ENCODE results near the gene SH3RF3. TPM values are rescaled to one million over a fixed set of nuclear protein-coding genes. Genes with fewer than 3 reads are reported as not detected.

SH3RF3 gene
- total RNA-seq, 2 experiments from 2014 or later = 1.4 TPM

- intact Hi-C loops (cut with DNase I, micrococcal nuclease) = no loop called here
- H3K27ac Mint-ChIP-seq = no peak overlapping the region
- no peaks in the 10 kb centered on the region for H3K9me3 Mint-ChIP-seq (ENCODE audit: low read depth)
- no peaks in the 10 kb centered on the region for H3K4me1 Mint-ChIP-seq
- no peaks in the 10 kb centered on the region for H3K27me3 Mint-ChIP-seq
- ChIA-PET POLR2A (interaction anchor here (0.7 kb wide), 1 partner anchor 219 kb away, joined by 3 read pairs; no protein-coding TSS in a partner anchor), CTCF (interaction anchor here (0.6 kb wide), 1 partner anchor 281 kb away, joined by 4 read pairs; no protein-coding TSS in a partner anchor)
- DNase-seq (no peak), ATAC-seq (no peak)
- H3K36me3 Mint-ChIP-seq (ENCODE audit: low read depth) = no peaks in the 10 kb centered on the region
- no peak overlapping the region for H3K4me3 Mint-ChIP-seq
These were observed 247.9 kb downstream of the SH3RF3 start for GRCh38 chr2:109376796-109377495.

- CTCF ChIA-PET = no interaction called here
- H3K27ac Mint-ChIP-seq = no peak overlapping the region
- H3K36me3 Mint-ChIP-seq (ENCODE audit: low read depth) = no peaks in the 10 kb centered on the region
- H3K9me3 Mint-ChIP-seq (ENCODE audit: low read depth) = no peaks in the 10 kb centered on the region
- POLR2A ChIA-PET = no interaction called here
- intact Hi-C loops (cut with DNase I, micrococcal nuclease) = no loop called here
- no peaks in the 10 kb centered on the region for H3K27me3 Mint-ChIP-seq
- no peak for ATAC-seq
- no peak for DNase-seq
- no peak overlapping the region for H3K4me3 Mint-ChIP-seq
- no peaks in the 10 kb centered on the region for H3K4me1 Mint-ChIP-seq
These were observed 249.0 kb downstream of the SH3RF3 start for GRCh38 chr2:109377976-109378375.

GRCh38 chr2:109378682-109379081 is 249.7 kb downstream of the SH3RF3 start:
- Mint-ChIP-seq H3K27me3 (no peaks in the 10 kb centered on the region), H3K27ac (no peak overlapping the region), H3K9me3 (ENCODE audit: low read depth) (no peaks in the 10 kb centered on the region), H3K4me1 (no peaks in the 10 kb centered on the region), H3K4me3 (no peak overlapping the region), H3K36me3 (ENCODE audit: low read depth) (no peaks in the 10 kb centered on the region)
- ChIA-PET POLR2A (no interaction called here), CTCF (no interaction called here)
- intact Hi-C loops (cut with DNase I, micrococcal nuclease) = no loop called here
- DNase-seq = no peak
- no peak for ATAC-seq

GRCh38 chr2:109379507-109379906 is 250.5 kb downstream of the SH3RF3 start:
- POLR2A ChIA-PET = no interaction called here
- H3K4me3 Mint-ChIP-seq = no peak overlapping the region
- CTCF ChIA-PET = no interaction called here
- no peaks in the 10 kb centered on the region for H3K36me3 Mint-ChIP-seq (ENCODE audit: low read depth)
- no peaks in the 10 kb centered on the region for H3K27me3 Mint-ChIP-seq
- no peak for ATAC-seq
- no peaks in the 10 kb centered on the region for H3K4me1 Mint-ChIP-seq
- intact Hi-C loops (cut with DNase I, micrococcal nuclease) = no loop called here
- no peak overlapping the region for H3K27ac Mint-ChIP-seq
- no peaks in the 10 kb centered on the region for H3K9me3 Mint-ChIP-seq (ENCODE audit: low read depth)
- DNase-seq = no peak

GRCh38 chr2:109380502-109381326 is 251.7 kb downstream of the SH3RF3 start:
- no peaks in the 10 kb centered on the region for H3K36me3 Mint-ChIP-seq (ENCODE audit: low read depth)
- POLR2A ChIA-PET = no interaction called here
- H3K4me1 Mint-ChIP-seq = no peaks in the 10 kb centered on the region
- intact Hi-C loops (cut with DNase I, micrococcal nuclease) = no loop called here
- H3K27me3 Mint-ChIP-seq = no peaks in the 10 kb centered on the region
- no peaks in the 10 kb centered on the region for H3K9me3 Mint-ChIP-seq (ENCODE audit: low read depth)
- DNase-seq (no peak), ATAC-seq (no peak)
- CTCF ChIA-PET = no interaction called here
- H3K4me3 Mint-ChIP-seq = no peak overlapping the region
- H3K27ac Mint-ChIP-seq = no peak overlapping the region

- intact Hi-C loops (cut with DNase I, micrococcal nuclease) = no loop called here
- DNase-seq = no peak
- Mint-ChIP-seq H3K27ac (no peak overlapping the region), H3K4me3 (no peak overlapping the region), H3K27me3 (no peaks in the 10 kb centered on the region), H3K9me3 (ENCODE audit: low read depth) (no peaks in the 10 kb centered on the region), H3K4me1 (no peaks in the 10 kb centered on the region), H3K36me3 (ENCODE audit: low read depth) (no peaks in the 10 kb centered on the region)
- ATAC-seq = no peak
- ChIA-PET POLR2A (no interaction called here), CTCF (no interaction called here)
These were observed 252.4 kb downstream of the SH3RF3 start for GRCh38 chr2:109381327-109381820.

- Mint-ChIP-seq H3K27me3 (no peaks in the 10 kb centered on the region), H3K36me3 (ENCODE audit: low read depth) (no peaks in the 10 kb centered on the region), H3K4me3 (no peak overlapping the region), H3K9me3 (ENCODE audit: low read depth) (no peaks in the 10 kb centered on the region), H3K4me1 (no peaks in the 10 kb centered on the region), H3K27ac (no peak overlapping the region)
- DNase-seq = no peak
- CTCF ChIA-PET = no interaction called here
- ATAC-seq = no peak
- POLR2A ChIA-PET = no interaction called here
- intact Hi-C loops (cut with DNase I, micrococcal nuclease) = no loop called here
These were observed 253.4 kb downstream of the SH3RF3 start for GRCh38 chr2:109382226-109382895.

- Mint-ChIP-seq H3K4me1 (no peaks in the 10 kb centered on the region), H3K4me3 (no peak overlapping the region), H3K27ac (no peak overlapping the region), H3K27me3 (no peaks in the 10 kb centered on the region), H3K36me3 (ENCODE audit: low read depth) (no peaks in the 10 kb centered on the region), H3K9me3 (ENCODE audit: low read depth) (no peaks in the 10 kb centered on the region)
- intact Hi-C loops (cut with DNase I, micrococcal nuclease) = no loop called here
- ATAC-seq (no peak), DNase-seq (no peak)
- POLR2A ChIA-PET = no interaction called here
- CTCF ChIA-PET = no interaction called here
These were observed 253.9 kb downstream of the SH3RF3 start for GRCh38 chr2:109382951-109383350.

GRCh38 chr2:109383505-109384307 is 254.7 kb downstream of the SH3RF3 start:
- DNase-seq = no peak
- H3K4me1 Mint-ChIP-seq = no peaks in the 10 kb centered on the region
- ATAC-seq = no peak
- ChIA-PET CTCF (no interaction called here), POLR2A (no interaction called here)
- H3K9me3 Mint-ChIP-seq (ENCODE audit: low read depth) = no peaks in the 10 kb centered on the region
- H3K27ac Mint-ChIP-seq = no peak overlapping the region
- no peaks in the 10 kb centered on the region for H3K36me3 Mint-ChIP-seq (ENCODE audit: low read depth)
- H3K27me3 Mint-ChIP-seq = no peaks in the 10 kb centered on the region
- no peak overlapping the region for H3K4me3 Mint-ChIP-seq
- intact Hi-C loops (cut with DNase I, micrococcal nuclease) = no loop called here

- no peaks in the 10 kb centered on the region for H3K27me3 Mint-ChIP-seq
- no peak for DNase-seq
- no peak for ATAC-seq
- H3K36me3 Mint-ChIP-seq (ENCODE audit: low read depth) = no peaks in the 10 kb centered on the region
- H3K4me3 Mint-ChIP-seq = no peak overlapping the region
- H3K9me3 Mint-ChIP-seq (ENCODE audit: low read depth) = no peaks in the 10 kb centered on the region
- H3K4me1 Mint-ChIP-seq = no peaks in the 10 kb centered on the region
- POLR2A ChIA-PET = no interaction called here
- no peak overlapping the region for H3K27ac Mint-ChIP-seq
- intact Hi-C loops (cut with DNase I, micrococcal nuclease) = no loop called here
- CTCF ChIA-PET = no interaction called here
These were observed 255.6 kb downstream of the SH3RF3 start for GRCh38 chr2:109384308-109385271.

Measured in activated CD4-positive, alpha-beta T cell treated with anti-CD3 and anti-CD28 coated beads for 36 hours (primary cell).